GM18511 (cell line): ENCODE data around the gene PGM3.

Source experiments
- ATAC-seq: cut with Tn5 transposase; IDR thresholded peaks from one replicate; pipeline ENCODE4 v1.9.1; 2021; ENCODE audit warnings: mild to moderate bottlenecking, moderate library complexity; ENCODE audit not compliant: unreplicated experiment

The PGM3 gene

GRCh38 chr6:83183082-83183828, 9.8 kb downstream of the PGM3 start:
- no peak for ATAC-seq

GRCh38 chr6:83182114-83182513, 11.0 kb downstream of the PGM3 start:
- ATAC-seq: no peak

- ATAC-seq: no peak
Measured at GRCh38 chr6:83180426-83180950, 12.6 kb downstream of the PGM3 start.

DNA sequence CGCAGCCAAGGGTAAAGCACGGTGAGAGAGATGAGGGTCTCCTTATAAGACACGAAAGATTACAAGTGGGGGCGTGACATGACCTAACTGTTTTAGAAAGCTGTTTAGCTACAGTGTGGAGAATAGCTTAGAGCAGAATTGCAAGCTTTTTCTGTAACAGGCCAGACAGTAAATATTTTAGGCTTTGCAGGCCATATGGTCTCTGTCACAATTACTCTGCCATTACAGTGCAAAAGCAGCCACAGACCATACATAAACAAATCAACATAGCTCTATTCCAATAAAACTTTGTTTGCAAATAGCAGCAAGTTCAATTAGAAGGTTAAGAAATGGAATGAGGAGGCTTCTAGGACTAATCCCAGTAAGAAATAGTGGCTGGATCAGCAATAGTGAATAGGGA, 16.8 kb downstream of the PGM3 start:
- ATAC-seq: no peak

- no peak for ATAC-seq
Measured at GRCh38 chr6:83169511-83169910, 23.6 kb downstream of the PGM3 start.

DNA sequence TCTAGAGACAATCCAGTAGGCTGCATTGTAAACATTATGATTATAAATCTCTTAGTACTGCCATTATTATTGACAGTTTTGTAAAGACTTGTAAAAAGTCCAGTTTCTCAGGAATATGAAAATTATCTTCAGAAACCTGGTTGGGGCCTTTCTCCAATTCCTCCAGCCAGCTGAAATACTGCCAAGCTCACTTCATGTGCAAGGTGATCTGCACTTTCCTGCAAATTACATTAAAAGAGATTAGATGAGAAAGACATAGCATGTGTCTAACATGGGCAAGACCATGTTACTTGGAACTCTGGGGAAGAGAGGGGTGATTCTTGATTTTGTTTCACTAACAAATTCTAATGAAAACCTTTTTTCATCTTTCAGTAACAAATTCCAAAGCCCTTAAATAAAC, 24.0 kb downstream of the PGM3 start:
- ATAC-seq: no peak

DNA sequence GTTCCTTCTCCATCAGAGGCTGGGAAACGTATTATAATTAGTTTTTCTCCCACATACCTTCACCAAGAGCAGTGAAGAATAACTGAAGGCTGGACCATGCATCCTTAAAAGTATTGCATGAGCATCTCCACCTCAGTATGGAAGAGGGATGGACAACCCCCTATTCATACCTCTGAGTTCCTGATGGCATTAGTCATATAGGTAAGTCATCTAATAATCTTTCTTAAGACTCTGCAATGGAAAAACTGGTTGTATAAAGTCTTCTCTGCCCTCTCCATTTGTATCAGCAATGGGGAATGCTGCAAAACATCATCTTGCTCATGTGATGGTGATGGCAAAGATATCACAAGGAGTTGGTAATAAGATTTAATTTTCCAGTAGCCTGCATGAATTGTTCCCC, 24.5 kb downstream of the PGM3 start:
- ATAC-seq: no peak

DNA sequence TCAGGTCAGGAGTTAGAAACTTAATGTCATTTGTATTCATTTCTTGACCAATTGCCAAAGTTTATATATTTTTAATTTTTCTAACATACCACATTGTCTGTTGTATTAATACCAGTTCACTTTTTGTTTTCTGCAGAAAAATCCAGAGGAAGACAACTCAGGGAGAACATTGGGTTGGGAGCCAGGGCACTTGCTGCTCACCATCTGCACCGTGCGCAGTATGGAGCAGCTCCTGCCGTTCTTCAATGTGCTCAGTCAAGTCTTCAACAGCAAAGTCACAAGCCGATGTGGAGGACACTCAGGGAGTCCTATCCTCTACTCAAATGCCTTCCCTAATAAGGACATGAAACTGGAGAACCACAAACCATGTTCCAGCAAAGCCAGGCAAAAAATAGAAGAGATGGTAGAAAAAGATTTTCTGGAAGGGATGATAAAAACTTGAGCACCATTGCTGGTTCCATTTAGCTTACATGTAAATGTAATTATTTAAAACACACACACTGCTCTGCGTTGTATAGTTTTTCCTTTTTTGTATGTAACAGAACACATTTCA, 25.3 kb downstream of the PGM3 start:
- no peak for ATAC-seq

DNA sequence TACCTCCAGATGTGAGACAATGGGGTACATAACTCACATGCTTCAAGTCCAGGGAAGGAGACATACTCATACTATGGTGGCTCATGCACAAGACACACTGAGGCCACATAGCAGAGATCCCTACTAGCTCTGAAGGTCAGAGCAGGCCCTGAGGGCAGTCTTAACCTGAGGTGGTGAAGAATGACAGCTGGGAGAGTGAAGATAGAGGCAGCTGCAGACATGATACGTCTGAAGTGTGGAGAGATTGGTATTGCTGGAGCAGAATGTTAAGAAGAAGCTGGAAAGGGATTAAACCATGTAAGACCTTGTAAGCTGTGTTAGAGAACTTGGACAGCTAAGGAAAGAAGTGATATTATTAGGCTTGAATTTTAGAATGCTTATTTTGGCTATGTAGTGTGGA, 32.9 kb downstream of the PGM3 start:
- ATAC-seq: no peak

GRCh38 chr6:83155794-83156193, 37.3 kb downstream of the PGM3 start:
- no peak for ATAC-seq

DNA sequence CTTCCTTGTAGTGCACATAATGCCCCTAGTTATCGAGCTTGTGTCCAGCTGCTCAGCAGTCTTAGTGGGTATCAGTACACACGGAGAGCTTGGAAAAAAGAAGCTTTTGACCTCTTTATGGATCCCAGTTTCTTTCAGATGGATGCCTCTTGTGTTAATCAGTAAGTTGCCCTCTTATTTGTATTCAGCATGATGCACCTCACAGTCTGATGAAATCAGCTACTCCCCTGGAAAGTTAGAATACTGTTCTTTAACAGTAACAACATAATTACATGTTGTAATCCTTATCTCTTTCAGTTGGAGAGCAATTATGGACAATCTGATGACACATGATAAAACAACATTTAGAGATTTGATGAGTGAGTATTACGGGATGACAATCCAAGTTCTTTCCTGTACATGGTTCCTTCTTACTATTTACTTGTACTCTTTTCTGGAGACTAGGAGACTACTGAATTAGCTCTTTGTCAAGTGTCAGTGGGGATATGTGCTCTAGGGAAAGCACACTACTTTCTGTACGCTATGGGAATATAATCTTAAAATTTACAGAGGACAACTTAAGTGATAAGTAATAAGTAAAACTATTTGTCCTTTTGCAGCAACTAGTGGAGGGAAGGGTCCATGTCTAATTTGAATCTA, 39.1 kb downstream of the PGM3 start:
- no peak for ATAC-seq

DNA sequence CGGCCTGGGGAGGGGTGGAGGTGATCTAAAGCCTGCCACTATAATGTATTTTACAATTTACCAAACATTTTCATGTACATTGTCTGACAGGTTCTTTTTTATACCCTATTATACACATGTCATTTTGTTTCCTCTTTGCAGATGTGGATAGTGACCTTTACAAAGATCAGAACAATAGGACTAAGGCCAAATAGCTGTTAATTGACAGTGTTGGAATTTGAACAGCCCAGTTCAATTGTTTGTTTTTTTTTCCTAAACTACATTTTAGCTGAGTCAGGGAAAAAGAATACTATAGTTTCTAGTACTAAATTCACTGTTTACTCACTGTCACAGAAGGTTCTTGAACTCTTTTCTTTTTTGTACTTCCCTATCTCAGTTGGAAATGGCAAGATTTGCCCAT, 40.2 kb downstream of the PGM3 start:
- ATAC-seq: no peak

DNA sequence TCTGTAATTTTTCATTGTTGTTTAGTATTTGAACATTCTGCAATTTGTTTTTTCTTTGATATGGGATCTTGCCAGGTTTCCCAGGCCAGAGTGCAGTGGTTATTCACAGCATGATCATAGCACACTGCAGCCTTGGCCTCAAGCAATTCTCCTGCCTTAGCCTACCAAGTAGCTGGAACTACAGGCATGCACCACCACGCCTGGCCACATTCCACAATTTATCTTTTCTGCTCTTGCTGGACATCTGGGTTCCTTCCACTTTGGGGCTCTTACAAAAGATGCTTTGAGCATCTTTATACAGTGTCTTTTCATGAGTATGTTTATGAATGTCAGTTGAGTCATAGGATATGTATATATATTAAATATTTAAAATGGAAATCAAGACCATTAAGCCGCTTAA, 42.0 kb downstream of the PGM3 start:
- no peak for ATAC-seq

GRCh38 chr6:83138758-83139157, 54.3 kb downstream of the PGM3 start:
- no peak for ATAC-seq

DNA sequence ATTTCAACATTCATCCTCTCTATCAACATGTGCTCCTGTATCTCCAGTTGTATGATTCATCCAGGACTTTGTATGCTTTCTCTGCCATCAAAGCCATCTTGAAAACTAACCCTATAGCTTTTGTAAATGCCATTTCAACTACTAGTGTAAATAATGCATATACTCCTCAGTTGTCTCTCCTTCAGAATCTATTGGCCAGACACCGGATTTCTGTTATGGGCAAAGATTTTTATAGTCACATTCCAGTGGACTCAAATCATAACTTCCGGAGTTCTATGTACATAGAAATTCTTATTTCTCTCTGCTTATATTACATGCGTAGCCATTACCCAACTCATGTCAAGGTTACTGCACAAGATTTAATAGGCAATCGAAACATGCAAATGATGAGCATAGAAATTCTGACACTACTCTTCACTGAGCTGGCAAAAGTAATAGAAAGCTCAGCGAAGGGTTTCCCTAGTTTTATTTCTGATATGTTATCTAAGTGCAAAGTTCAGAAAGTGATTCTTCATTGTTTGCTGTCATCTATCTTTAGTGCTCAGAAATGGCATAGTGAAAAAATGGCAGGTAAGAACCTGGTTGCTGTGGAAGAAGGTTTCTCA, 54.8 kb downstream of the PGM3 start:
- no peak for ATAC-seq

- no peak for ATAC-seq
Measured at GRCh38 chr6:83132121-83132520, 60.9 kb downstream of the PGM3 start.

DNA sequence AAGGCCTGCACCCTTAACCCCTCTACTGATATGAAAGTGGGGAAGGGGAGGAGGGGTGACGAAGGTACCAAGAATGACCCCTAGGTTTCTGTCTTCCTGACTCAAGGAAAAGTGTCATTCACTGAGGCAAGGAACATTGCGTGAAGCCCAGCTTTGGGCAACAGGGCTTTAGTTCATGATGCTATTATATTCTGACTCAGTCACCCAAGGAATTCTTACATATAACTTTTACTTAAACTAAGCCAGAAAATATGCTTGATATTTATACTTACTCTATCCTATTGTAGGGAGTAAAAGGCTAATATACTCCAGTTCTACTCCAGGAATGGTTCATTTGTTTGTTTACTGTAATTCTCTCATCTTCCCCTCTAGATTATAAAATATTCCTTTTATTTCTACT, 65.1 kb downstream of the PGM3 start:
- ATAC-seq: no peak

- no peak for ATAC-seq
Measured at GRCh38 chr6:83127258-83127657, 65.8 kb downstream of the PGM3 start.

GRCh38 chr6:83126807-83127206, 66.3 kb downstream of the PGM3 start:
- no peak for ATAC-seq

DNA sequence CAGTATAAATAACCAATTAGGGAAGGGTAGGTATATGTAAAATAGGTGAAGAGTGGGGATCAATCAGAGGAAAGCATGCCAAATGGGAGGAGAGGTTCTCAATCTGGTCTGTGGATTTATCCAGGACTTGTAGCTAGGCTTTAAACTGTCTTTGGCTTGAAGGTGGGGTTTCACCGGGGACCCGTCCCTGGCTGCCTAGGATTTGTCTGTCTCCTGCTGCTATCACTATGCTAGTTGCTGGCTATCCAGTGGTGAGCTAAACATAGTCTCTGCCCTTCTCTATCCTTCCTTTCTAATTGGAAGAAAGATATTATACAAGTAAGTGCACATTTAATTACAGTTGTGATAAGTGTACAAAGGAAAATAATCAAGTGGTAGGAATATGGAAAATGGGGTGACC, 66.8 kb downstream of the PGM3 start:
- ATAC-seq: no peak

DNA sequence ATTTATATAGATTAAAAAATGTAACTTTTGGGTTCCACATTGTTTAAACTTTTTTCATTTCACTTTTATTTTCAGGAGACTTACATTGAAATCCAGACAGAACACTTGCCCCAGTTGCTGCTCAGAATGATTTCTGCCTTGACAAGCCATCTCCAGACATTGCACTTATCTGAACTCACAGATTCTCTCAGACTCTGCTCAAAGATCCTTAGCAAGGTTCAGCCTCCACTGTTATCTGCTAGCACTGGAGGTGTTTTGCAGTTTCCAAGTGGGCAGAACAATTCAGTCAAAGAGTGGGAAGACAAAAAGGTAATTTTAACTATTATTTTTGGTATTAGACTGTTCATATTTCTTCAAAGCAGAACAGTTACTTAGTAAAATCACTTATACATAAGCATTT, 67.6 kb downstream of the PGM3 start:
- ATAC-seq: no peak

DNA sequence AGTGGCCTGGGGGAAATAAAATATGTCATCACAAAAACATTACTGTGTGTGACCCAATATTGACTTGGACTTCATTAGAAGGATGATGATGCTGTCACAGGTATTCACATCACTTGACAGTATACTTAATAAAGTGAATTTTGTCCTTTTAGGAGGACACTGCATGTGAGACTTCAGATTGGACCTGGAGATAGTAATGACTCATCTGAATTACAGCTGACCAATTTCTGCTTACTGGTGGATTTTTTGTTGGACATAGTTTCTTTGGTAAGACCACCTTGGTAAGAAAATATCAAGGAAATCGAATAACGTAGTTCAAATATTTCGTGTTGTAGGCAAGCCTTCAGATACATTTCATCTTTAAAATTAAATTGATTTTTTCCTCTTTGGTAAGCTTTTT, 68.5 kb downstream of the PGM3 start:
- ATAC-seq: no peak
